Right renal pelvis (tissue), 4 donors: ENCODE data around the gene THOC6. TPM values are rescaled to one million over a fixed set of nuclear protein-coding genes. Genes with fewer than 3 reads are reported as not detected.

Source experiments
- DNase-seq, 4 donors: peaks; one replicate each; pipeline ENCODE4 v3.0.0-alpha.2; 2013; ENCODE audit warnings: low read depth in 4 of 4, low spot score in 3 of 4, missing footprints in 1 of 4
- polyA plus RNA-seq, 4 donors: library from polyadenylated mRNA; unstranded; fragments of 120-200 nt; gene quantifications; one replicate each; pipeline ENCODE4 v1.2.1, GENCODE V29; 2013; ENCODE audit not compliant: insufficient read length in 4 of 4

Gene THOC6
- polyA plus RNA-seq = 10 to 100 TPM; 29.4 to 37.2 (median 32.1) TPM

GRCh38 chr16:3023669-3024478 lies at the start of gene THOC6, which contains the start of gene HCFC1R1:
TSS of gene THOC6 (plus strand) at chr16:3024035. CDS start at chr16:3024327, 292 bp downstream.
TSS of gene HCFC1R1 (minus strand) at chr16:3023942. CDS start at chr16:3023941, 1 bp downstream.
- DNase-seq = peak; percentile 93 to 96 (median 94)

GRCh38 chr16:2974319-2975056 lies 49.3 kb upstream of the THOC6 start:
- DNase-seq = no peak

GRCh38 chr16:2975161-2975795 lies 48.6 kb upstream of the THOC6 start:
- no peak for DNase-seq

- no peak for DNase-seq
Observed at GRCh38 chr16:2976201-2976600, 47.6 kb upstream of the THOC6 start.

GRCh38 chr16:2976673-2977072 lies 47.2 kb upstream of the THOC6 start:
- no peak for DNase-seq

GRCh38 chr16:2977440-2977839 lies 46.4 kb upstream of the THOC6 start:
- DNase-seq = no peak

- no peak for DNase-seq
Observed at GRCh38 chr16:2979669-2980226, 44.1 kb upstream of the THOC6 start.

- peak; percentile 78 to 87 (median 79) for DNase-seq
Observed at GRCh38 chr16:2980227-2981176, 43.3 kb upstream of the THOC6 start, which contains the start of gene PKMYT1. TSS of gene PKMYT1 (minus strand) at chr16:2980446. CDS start at chr16:2979657, 789 bp downstream.

- no peak for DNase-seq
Observed at GRCh38 chr16:2981177-2981898, 42.5 kb upstream of the THOC6 start.

GRCh38 chr16:2981899-2982250 lies 42.0 kb upstream of the THOC6 start:
- no peak for DNase-seq

GRCh38 chr16:2982402-2982801 lies 41.4 kb upstream of the THOC6 start:
- no peak for DNase-seq

GRCh38 chr16:2983706-2984136 lies 40.1 kb upstream of the THOC6 start:
- peak in 2 of 4 donors; percentile 70 to 71 for DNase-seq

GRCh38 chr16:2985462-2985861 lies 38.4 kb upstream of the THOC6 start:
- no peak for DNase-seq

- no peak for DNase-seq
Observed at GRCh38 chr16:2985893-2986355, 37.9 kb upstream of the THOC6 start.

- DNase-seq = no peak
Observed at GRCh38 chr16:2986623-2987188, 37.1 kb upstream of the THOC6 start.

- no peak for DNase-seq
Observed at GRCh38 chr16:2987286-2987685, 36.5 kb upstream of the THOC6 start.

GRCh38 chr16:2987833-2988232 lies 36.0 kb upstream of the THOC6 start:
- DNase-seq = no peak

GRCh38 chr16:2988590-2989099 lies 35.2 kb upstream of the THOC6 start:
- DNase-seq = no peak
